Muscle of arm (tissue), 12 donors: ENCODE data around the gene CACNA2D4. TPM values are rescaled to one million over a fixed set of nuclear protein-coding genes. Genes with fewer than 3 reads are reported as not detected.

ENCODE experiments used
- DNase-seq: peaks from one replicate; pipeline ENCODE4 v3.0.0-alpha.2; 2013
- polyA plus RNA-seq, 12 donors: library from polyadenylated mRNA; unstranded; fragments of 120-200 nt; gene quantifications; one replicate each; pipeline ENCODE4 v1.2.1, GENCODE V29; 2013; ENCODE audit not compliant: insufficient read length in 12 of 12

Gene CACNA2D4
- polyA plus RNA-seq, 12 donors, result 0.97 to 3.8 (median 2.5) TPM; not detected in 2

- no peak for DNase-seq
Measured at GRCh38 chr12:1815814-1816729, 102.4 kb downstream of the CACNA2D4 start.

DNA sequence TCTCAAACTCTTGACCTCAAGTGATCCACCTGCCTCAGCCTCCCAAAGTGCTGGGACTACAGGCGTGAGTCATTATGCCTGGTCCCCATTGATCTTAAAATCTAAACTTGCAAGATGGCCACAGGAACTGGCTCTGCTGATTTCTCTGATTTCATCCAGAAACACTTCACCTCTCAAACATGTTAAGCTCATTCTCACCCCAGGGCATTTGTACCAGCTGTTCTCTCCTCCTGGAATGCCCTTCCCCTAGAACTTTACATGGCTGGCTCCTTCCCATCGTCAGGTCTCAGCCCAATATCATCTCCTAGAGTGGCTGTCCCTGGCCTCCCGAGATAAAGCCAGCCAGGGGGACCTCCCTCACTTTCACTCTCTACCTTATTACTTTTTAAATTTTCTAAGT, 103.3 kb downstream of the CACNA2D4 start:
- DNase-seq, result no peak

DNA sequence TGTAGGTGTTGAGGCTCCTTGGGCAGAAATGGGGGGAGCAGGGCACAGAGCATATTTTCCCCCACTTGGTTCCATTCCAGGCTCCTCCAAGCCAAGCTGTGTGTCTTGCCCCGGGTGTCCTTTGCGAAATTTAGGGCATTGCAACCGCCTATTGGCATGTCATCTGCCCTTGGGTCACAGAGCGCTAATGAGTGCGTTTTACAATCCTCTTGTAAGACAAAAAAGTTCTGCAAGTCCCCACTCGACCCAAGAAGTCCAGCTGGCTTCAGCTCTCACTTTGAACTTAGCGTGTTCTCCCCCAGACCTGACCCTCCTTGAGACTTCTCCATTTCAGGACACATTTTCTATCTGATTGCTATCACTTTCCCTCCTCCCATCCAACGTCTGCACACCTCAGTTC, 104.2 kb downstream of the CACNA2D4 start:
- no peak for DNase-seq

DNA sequence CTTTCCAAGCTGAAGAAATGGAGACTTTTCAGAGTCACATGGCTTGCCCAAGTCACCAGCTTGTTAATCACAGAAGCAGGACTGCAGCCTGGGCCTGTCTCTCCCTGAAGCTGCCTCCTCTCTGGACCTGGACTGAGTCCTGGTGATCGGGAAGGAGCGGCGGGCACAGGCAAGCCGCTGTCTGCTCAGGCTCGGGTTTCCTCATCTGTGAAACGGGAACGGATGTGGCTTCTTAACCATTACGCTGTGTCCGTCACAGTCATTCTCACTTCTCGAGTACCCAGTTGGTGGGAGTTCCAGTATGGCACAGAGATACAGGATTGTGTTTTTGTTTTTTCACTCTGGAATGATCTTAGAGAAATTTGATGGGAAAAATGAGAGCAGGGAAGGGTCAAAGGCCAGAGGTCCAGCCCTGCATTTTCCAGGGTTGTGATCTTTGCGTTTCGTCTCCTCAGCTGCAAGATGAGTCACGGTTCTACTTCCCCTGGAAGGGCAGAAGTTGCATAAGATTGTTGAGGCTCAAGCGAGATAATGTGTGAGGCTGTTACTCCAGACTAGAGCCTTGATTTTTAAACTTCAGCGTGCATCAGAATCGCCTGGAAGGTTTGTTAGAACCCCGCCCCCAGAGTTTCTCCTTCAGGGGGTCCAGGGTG, 105.7 kb downstream of the CACNA2D4 start:
- no peak for DNase-seq

DNA sequence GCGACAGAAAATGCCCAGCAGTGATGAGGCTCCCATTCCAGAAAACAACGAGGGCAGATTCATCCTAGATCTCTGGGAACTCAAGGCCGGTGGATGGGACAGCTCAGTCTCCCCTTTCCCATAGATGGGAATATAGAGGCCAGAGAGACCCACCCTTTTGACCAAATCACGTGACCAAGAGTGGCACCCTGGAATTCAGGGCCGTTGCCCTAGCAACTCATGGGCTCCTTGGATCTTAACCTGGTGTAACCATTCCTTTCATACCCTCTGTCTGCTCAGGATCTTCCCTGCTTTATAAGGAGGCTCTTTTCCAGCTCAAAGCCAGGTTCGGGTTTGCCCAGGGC, 106.5 kb downstream of the CACNA2D4 start:
- no peak for DNase-seq

GRCh38 chr12:1811281-1811947, 107.0 kb downstream of the CACNA2D4 start:
- DNase-seq, result no peak

GRCh38 chr12:1810931-1811280, 107.5 kb downstream of the CACNA2D4 start:
- DNase-seq, result no peak

DNA sequence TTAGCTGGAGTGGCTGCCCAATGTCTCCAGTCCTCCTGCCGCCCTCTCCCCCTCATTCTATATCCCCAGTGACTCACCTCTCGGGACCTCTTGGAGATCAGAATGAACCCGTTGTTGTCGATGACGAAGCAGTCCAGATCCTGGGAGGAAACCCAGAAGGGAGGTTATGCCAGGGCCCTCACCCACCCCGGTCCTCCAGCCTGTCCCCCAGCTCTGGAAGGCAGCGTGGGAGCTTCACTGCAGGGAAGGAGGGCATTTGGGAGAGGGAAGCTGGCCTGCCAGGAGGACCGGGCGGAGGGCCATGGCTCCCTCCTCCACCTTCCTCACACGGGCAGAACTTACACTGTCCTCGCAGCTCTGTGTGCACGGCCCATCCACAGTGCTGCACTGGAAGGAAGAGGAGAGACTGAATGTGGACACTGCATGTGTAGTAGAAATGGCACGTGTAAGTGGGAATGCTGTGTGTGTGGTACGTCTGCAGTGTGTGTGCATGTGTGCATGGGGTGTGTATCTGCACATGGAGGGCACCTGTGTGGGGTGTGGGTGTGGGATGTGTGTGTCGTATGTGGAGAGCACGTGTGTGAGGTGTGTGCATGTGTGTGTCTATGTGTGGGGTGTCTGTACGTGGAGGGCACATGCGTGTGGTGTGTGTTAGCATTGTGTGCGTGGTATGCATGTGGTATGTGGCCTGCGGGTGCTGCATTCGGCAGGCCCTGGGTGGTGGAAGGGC, 108.1 kb downstream of the CACNA2D4 start:
- DNase-seq, result no peak

DNA sequence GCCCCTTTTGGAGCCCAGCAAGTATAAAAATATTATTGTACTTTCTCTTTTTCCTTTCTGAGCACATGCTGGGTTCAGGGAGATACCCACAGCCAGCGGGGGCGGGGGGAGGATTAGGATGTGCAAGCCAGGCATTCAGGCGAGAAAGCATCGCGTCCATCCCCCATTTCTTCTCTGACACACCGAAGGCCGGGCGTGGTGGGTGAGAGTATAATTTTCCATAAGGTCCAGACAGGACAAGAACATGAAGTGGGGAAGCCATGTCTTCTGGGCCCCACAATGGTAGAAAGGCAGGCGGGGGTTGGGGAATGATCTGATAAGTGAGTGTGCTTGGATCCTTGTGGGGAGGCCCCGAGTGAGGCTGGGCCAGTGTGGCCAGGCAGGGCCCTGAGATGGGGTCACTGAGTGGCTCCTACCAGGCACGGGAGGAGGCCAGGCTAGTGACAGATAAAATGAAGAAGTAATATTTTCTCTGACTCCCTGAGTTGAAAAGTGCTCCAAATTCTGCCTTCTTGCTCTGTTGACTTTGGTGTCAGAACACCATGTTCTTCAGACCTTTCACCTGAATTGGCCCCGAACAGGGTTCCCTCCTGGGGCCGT, 108.8 kb downstream of the CACNA2D4 start:
- DNase-seq, result no peak

GRCh38 chr12:1808798-1809480, 109.5 kb downstream of the CACNA2D4 start:
- no peak for DNase-seq

DNA sequence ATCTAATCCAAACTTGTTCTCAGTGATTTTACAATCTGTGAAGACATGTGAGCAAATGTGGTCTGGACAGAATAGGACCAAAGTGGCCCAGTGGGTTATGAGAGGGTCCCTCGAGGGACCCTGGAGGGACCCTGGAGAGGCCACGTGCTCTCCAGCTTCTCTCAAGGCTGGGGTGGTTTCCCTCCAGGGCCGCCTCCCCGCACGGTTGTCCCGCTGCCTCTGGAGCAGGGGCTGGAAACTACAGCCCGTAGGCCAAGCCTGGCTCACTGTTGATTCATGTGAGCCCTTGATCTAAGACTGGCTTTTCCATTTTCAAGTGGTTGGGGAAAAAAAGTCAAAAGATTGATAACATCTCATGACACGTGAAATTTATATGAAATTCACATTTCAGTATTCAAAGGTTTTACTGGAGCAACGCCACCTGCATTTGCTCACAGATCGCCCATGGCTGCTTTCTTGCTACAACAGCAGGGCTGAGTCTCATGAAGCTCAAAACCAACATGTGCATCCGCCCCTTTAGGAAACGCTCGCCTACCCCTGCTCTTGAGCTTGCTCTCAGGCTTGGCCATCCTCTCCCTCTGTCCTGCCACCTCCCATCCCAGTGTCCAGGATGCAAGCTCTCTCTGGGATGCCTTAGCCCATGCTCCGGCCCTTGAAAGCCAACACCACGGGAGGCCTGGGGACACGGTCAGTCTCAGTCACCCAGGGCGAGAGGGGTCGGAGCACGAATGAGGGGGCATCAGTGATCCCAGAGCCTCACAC, 110.2 kb downstream of the CACNA2D4 start:
- DNase-seq, result no peak

DNA sequence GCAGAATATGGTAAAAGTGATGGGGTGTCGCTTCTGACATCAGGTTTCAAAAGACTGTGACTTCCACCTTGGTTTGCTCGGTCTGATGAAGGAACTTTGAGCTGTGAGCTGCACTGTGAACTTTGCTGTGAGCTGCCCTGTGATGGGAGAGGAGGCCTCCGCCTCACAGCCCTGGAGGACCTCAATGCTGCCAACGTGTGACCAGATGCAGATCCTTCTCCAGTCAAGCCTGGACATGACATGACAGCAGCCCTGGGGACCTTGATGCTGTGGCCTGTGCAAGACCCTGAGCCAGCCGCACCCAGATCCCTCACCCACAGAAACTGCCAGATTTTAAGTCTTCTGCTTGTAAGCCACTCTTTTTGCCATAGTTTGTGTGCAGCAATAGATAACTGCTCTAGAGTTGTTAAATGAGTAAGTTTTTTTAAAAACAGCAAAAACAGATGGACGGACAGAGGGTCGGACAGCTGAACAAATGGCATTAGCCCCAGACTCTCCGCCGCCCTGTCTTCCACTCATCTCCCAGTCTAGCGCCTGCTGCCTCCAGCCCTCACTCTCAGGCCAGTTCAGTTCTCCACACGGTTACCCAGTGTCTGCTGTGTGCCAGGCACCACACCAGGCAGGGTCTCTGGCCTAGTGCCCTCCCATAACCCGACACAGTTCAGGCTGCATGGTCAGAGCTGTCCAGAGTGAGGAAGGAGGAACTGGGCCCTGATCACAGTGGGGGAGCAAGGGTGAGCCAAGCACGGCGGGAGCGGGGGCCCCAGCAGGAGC, 111.2 kb downstream of the CACNA2D4 start:
- DNase-seq, result no peak

DNA sequence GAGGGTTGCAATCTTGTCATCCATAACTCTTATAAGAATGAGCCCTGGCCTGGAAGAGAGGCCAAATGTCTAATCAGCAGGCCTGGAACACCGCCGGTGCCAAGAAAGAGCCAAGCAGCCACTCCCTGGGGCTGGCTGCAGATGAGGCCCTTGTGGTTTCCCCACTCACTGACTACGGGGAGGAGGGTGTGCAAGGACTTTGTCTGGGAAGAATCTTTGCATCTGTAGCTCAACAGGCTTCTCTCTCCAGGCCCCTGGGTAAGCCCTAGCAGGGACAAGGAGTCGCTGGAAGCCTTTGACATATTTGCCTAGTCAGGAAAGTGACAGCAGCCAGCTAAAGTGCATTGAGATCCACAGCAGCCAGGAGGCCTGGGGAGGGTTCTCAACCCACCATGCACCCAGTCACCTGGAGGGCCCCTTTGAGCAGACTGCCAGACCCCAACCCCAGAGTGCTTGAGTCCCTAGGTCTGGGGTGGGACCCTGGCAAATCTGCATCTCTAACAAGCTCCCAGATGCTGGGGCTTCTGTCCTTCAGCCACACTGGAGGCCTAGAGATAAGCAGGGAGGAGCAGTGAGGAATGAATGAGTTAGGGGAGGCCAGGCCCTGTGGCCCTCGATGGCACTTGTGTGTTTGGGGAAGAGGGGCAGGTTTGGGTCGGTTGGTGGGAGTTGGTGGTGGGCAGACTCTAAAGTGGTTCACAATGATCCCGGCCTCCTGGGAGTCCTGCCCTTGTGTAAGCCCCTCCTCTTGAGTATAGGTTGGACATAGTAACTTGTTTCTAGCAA, 112.0 kb downstream of the CACNA2D4 start:
- no peak for DNase-seq

DNA sequence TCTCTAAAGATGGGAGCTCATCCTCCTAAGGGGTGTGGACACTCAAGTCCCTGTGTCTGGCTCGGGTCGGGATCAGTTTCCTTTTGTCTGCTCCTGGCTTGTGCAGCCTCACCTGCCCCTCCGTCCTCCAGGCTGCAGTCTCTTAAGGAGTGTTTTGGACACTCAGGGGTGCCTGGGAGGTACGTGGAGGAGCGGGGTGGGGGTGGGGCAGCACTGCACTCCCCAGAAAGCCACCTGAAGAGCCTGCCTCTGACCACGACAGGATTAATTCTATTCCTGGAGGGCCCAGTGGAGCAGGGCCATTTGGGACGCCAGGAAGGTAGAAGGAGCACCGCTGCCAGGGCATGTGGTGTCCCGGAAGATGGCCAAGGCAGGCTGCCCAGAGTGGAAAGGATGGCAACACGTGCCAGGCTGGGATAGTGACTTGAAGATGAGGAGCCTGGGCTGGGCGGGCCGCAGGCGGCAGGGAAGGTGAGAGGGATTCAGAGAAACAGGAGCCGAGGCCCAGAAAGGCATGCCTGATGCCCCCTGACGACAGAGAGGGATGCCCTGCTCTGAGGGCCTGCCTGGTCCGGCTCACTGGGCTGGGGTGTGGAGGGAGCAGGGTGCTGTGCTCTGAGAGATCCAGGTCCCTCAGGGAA, 112.9 kb downstream of the CACNA2D4 start:
- no peak for DNase-seq

GRCh38 chr12:1804545-1805332, 113.7 kb downstream of the CACNA2D4 start:
- peak; percentile 91 for DNase-seq

DNA sequence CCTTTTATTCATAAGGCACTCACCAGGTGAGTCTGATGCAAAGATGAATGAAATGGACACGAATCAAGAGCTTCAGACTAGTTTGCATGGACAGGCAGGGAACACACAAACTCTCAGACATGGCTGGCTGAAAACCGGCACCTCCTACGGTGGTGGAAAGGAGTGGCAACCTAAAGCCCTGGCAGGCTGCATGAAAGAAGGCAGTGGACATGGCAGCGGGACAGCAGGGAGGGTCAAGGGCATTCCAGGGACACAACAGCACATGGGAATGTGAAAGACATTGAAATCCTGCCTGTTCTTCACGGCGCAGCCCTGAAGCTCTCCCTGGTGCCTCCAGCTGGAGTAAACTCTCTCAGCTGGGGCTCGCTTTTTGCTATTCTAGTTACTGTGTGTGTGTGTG, 114.7 kb downstream of the CACNA2D4 start:
- DNase-seq, result no peak

DNA sequence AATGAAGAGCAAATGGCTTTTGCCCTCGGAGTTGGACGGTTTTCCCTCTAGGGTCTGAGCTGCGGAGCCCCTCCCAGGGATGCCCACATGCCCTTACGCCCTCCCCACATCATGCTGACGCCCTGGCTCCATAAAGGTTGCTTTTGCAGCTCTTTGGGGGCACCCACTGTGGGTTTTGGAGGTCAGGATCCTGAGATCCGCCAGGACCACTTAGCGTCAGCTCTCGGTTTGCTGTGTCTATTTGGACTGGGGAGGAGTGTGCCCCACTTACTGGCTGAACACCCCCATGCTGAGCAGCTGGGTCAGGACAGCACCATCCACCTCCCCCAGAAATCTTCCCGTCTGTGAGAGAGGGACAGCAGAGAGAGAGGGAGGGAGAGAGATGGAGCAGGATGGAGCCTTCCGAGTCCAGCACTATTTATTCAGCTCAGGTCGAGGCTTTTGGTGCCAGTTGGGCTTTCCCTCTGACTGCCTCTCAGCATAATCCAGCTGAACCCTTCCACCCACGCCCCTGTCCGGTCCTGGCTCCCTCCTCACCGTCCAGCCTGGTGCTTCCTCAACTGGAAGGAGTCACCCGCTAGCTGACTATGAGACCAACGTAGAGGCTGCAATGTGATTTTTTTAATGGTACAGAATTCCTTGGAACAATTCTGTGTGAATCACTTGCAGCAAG, 117.0 kb downstream of the CACNA2D4 start:
- no peak for DNase-seq
